HG03108 (cell line): ENCODE measurements around the gene GMIP.

Experiments
- ATAC-seq: cut with Tn5 transposase; IDR thresholded peaks from one replicate; pipeline ENCODE4 v1.9.1; 2021; ENCODE audit warnings: moderate library complexity; ENCODE audit not compliant: unreplicated experiment

Gene GMIP

DNA sequence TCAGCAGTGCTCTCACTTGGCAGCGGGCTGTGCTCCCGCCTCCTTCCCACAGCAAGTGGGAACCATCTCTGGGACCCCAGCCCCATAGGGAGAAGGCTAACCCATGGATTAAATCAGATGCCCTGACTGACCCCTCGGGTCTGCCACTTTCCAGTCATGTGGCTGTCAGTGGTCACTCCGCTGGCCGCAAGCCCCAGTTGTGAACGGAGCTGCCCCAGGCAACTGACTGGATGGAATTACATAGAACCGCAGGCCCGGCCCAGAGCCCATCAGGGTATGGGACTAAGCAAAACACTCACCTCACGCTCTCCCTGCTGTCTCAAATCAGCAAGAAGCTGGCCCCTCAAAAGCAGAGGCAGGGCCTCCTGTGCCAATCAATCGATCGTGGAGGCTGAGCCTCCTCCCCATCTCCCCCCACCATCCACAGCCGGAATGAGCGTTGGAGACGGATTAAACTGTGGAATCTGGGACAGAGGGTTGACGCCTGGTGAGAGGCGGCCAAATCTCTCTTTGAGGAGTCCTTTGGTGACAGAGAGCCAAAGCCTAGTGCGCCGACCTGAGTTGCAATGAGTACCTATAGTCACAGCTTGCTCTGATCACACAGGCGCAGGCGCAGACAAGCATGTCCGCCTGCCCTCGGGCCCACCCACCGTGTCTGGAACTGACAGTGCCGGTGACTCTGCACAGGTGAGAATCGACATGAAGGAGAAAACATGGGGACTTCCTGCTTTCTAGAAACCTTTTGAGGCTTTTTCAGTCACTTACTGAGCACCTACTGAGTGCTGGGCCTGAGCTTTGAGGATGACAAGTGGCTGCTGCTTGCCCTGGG lies 63.7 kb downstream of the GMIP start:
- no peak for ATAC-seq
